IMR-90 (cell line): ENCODE data around the gene TRPC4.

Experiments used
- BHLHE40 ChIP-seq: fragments of 150-350 bp; IDR thresholded peaks from 2 replicates; pipeline ENCODE4 v1.6.1; 2016; ENCODE audit warnings: mild to moderate bottlenecking, low read depth, low read length
- CEBPB ChIP-seq: IDR thresholded peaks from 2 replicates; pipeline ENCODE4 v1.6.1; 2012; ENCODE audit warnings: low read depth, low read length, improper control_type of control experiment
- CTCF ChIP-seq: conservative IDR thresholded peaks from 2 replicates; pipeline ENCODE4 v1.5.1; 2012; ENCODE audit warnings: mild to moderate bottlenecking, low read depth, low read length, improper control_type of control experiment
- FOS ChIP-seq: fragments of 150-350 bp; IDR thresholded peaks from 2 replicates; pipeline ENCODE4 v1.6.1; 2016; ENCODE audit warnings: low read depth, low read length
- MAFK ChIP-seq: IDR thresholded peaks from 2 replicates; pipeline ENCODE4 v1.6.1; 2012; ENCODE audit warnings: low read depth, low read length, improper control_type of control experiment
- MXI1 ChIP-seq: IDR thresholded peaks from 2 replicates; pipeline ENCODE4 v1.6.1; 2012; ENCODE audit warnings: low read depth, mild to moderate bottlenecking, low read length, moderate library complexity, borderline replicate concordance
- POLR2A ChIP-seq: IDR thresholded peaks from 2 replicates; pipeline ENCODE4 v1.6.1; 2012; ENCODE audit warnings: mild to moderate bottlenecking, low read depth, low read length
- RAD21 ChIP-seq: IDR thresholded peaks from 2 replicates; pipeline ENCODE4 v1.6.1; 2012; ENCODE audit warnings: low read length, improper control_type of control experiment
- RCOR1 ChIP-seq: IDR thresholded peaks from 2 replicates; pipeline ENCODE4 v1.6.1; 2012; ENCODE audit warnings: mild to moderate bottlenecking, low read length, improper control_type of control experiment; ENCODE audit not compliant: insufficient replicate concordance
- RFX5 ChIP-seq: IDR thresholded peaks from 2 replicates; pipeline ENCODE4 v1.8.0; 2012; ENCODE audit warnings: low read depth, mild to moderate bottlenecking, low read length, moderate library complexity
- SMC3 ChIP-seq: fragments of 150-350 bp; IDR thresholded peaks from 2 replicates; pipeline ENCODE4 v1.6.1; 2016; ENCODE audit warnings: low read depth, mild to moderate bottlenecking, antibody characterized with exemption, low read length, moderate library complexity
- USF2 ChIP-seq: fragments of 150-350 bp; IDR thresholded peaks from 2 replicates; pipeline ENCODE4 v1.6.1; 2017; ENCODE audit warnings: mild to moderate bottlenecking, antibody characterized with exemption, low read length, low read depth

DNA sequence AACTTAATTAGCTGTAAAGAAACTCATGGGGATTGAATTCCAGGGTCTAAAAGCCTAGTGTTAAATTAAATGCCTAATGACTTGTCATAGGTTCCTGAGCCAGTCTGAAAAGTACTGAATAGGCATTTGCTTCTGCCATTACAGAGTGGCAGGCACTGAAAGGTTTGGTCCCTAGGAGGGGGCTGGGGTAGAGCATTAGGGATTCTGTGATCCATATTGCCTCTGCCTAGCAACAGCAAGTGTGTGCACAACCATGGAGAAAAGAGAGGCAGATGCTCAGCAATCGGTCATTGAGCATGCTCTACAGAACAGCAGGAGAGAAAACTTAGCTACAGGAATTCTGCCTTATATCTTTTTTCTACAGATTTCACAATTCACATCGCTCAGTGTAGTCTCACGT is 133.5 kb downstream of the TRPC4 start:
- TF ChIP-seq RFX5 (no peak), CTCF (no peak), USF2 (no peak), POLR2A (no peak), RAD21 (no peak), MXI1 (no peak), BHLHE40 (no peak), SMC3 (no peak), MAFK (no peak), CEBPB (no peak), RCOR1 (no peak), FOS (no peak)
